Activated CD4-positive, CD25-positive, alpha-beta regulatory T cell treated with anti-CD3 and anti-CD28 coated beads, Interleukin-2, amount 50 U/mL, for 24 hours (primary cell): ENCODE measurements around the gene RBFOX2.
A peak's percentile ranks its signal among the peaks of the same experiment; 100 is the strongest.
"Not testable (repeated sequence)": the region's sequence is repeated elsewhere in the genome, so short reads cannot be mapped to it uniquely, and the experiment has no call there.

Source experiments
- ATAC-seq, 2 donors: fragments of 150-1000 bp; cut with Tn5 transposase; one replicate each; pipeline ENCODE4 v1.10.0; 2021; ENCODE audit warnings: mild to moderate bottlenecking in 1 of 2, moderate library complexity in 1 of 2

RBFOX2 gene

DNA sequence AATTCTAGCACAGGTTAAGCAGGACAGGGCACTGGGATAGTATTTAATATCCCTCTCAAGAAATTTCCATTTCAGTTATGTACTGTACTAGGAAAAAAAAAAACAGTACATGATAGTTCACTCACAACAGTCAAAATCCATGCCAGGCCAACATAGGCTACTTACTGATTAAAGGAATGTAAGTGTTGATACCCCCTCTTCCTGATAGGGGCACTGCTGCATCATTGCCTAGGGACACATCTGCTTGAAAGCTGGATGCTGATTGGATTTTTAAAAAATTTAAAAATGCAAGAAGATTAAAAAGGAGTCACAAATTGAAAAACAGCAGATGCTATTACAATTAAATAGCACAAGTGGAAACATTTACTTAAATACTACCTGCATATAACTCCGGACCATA is 267.6 kb downstream of the RBFOX2 start:
- no peak for ATAC-seq

- ATAC-seq: no peak
These were observed 270.2 kb downstream of the RBFOX2 start for GRCh38 chr22:35758394-35758793.

DNA sequence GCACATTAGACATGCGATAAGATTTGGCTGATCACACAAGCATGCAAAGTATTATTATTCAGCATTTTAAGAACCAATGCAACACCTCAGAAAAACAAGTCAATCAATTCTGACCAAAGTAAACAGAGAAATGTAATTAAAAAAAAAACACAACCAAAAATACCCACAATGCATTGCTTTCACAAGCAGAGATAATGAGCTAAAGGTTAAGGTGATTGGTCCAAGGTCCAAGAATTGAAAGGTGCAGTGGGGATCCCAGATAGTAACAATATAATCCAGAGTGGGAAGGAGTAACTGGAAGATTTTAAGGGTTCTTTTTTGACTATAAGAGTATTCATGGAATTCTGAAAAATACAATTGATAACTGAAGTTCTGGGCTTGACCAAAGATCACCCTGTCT is 271.9 kb downstream of the RBFOX2 start:
- ATAC-seq: no peak

GRCh38 chr22:35754761-35755160 is 273.9 kb downstream of the RBFOX2 start:
- peak; percentile 35 to 43 for ATAC-seq

- no peak for ATAC-seq
These were observed 275.8 kb downstream of the RBFOX2 start for GRCh38 chr22:35752863-35753189.

DNA sequence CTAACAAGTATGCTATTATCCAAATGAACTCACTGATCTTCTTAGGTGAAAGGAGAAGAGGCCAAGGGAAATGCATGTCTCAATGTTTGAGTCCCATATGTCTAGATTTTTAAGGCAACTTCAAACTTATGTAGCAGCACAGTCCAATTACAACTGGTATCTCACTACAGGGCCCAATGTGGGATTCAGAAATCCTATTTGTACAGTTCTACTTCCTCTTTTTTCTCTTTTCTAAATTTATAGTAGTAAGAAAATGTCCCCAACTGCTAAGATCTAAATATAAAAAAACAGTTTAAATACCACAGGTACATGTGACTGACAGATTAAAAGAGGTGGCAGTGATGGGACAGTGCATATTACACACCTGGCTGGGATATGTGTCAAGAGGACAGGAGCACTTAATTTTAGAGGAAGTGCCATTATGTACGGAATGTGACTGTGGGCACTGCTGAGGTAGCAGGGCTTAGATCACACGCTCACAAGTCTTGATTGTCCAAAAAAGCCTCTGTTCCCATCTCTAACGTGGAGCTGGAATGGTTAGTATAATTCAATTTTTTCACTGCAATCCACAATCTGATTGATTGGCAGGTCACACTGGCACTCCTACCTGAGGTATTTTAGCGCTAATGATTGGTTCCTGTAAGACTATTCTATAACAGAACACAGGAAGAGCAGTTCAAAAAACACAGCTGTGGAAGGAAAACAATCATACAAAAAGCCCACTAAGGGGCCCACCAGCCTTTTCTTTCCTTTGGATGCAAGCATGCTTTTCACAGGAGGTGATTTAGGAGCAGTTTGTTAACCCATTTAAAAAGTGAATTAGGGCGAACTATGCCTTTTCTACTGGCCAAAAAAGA is 276.4 kb downstream of the RBFOX2 start:
- ATAC-seq: no peak

DNA sequence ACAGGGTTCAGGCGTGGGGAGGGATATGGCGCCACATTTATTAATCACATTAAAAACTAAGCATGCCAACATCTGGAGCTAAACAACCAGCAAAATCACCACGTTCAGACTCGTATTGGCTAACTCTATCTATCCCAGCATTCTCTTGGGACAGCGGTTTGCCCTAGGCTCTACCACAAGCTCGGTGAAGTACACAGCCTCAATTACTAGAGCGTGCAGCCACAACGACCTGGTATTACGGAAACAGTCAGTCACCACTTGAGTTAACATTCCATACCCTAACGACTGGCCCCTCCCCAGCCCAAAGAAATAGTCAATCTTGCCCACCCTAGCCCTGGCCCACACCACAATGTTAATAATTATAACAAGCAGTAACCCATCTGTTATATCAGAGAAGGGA is 278.8 kb downstream of the RBFOX2 start:
- ATAC-seq: peak in 1 of 2 donors; percentile 51

DNA sequence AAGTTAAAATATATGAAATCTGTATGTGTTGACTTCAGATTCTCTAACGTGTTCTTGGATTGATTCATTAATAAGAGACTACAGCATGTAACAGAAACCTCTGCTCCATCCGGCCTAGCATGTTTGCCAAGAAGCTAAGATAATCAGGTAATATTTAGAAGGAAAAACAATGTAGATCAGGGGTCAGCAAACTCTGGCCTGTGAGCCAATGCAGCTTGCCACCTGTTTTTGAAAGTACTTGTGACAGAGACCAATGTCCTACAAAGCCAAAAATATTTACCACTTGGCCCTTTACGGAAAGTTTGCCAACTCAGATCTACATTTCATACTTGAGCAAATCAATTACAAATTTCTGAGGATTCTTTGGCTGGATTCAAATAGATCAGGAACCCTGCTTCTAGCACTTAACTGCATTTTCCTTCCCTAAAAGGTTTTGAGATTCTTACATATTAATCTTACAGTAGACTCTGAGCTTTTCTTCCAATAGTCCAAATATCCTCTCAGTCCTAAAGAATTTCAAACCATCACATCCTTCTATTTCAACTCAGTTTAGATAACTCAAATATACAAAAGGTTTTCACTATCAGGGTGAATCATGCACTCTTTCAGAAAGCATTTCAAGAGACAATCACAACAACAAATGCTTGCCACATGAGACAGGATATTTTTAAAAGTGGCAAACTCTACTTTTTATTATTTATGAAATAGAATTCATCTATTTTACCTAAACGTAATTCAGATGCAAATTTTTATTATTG is 281.5 kb downstream of the RBFOX2 start:
- no peak for ATAC-seq

GRCh38 chr22:35746248-35746647 is 282.4 kb downstream of the RBFOX2 start:
- ATAC-seq: no peak

GRCh38 chr22:35743326-35743860 is 285.2 kb downstream of the RBFOX2 start:
- no peak for ATAC-seq

- ATAC-seq: peak in 1 of 2 donors; percentile 28
These were observed 286.1 kb downstream of the RBFOX2 start for GRCh38 chr22:35742342-35743100.

DNA sequence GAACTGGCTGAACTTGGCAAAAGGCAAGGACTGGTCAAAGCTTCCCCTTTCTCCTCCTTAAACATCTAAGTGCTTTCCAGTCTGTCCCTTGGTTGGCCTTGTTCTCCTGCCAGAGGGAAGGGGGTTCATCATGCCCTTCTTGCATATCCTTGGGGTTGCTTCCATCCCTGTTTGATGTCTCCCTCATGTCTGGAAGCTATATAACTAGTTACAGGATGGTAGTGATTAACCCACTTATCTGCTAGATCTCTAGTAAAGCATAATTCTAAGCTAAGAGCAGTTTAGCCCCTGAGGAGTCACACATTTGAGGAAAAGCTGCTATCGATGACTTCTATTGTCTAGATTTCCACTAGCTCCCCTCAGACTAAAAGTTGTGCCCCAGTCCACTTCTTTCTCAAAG is 288.0 kb downstream of the RBFOX2 start:
- no peak for ATAC-seq

GRCh38 chr22:35739931-35740380 is 288.7 kb downstream of the RBFOX2 start:
- ATAC-seq: no peak

- ATAC-seq: no peak
These were observed 289.3 kb downstream of the RBFOX2 start for GRCh38 chr22:35739076-35739930.

- ATAC-seq: not testable (repeated sequence)
These were observed 290.7 kb downstream of the RBFOX2 start for GRCh38 chr22:35737886-35738285.

DNA sequence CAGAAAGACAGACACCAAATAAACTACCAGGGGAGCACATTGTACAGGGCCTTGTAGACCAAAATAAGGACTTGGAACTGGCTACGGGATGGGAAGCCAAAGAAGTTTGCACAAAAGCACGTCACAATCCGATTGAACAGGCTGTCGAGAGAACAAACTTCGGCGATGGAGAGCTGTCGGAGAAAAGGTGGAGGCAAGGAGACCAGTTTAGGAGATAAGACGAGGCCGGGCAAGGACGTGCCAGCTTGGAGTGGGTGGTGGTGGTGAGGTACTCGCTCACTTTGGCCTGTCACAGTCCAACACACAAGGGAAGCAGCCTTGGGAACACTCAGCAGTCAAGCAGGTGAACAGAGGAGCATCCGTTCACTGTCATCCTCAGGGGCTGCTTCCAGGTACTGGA is 291.9 kb downstream of the RBFOX2 start:
- ATAC-seq: no peak

- no peak for ATAC-seq
These were observed 292.5 kb downstream of the RBFOX2 start for GRCh38 chr22:35736166-35736565.

GRCh38 chr22:35735542-35735941 is 293.1 kb downstream of the RBFOX2 start:
- ATAC-seq: no peak

GRCh38 chr22:35734517-35734827 is 294.2 kb downstream of the RBFOX2 start:
- ATAC-seq: no peak

- no peak for ATAC-seq
These were observed 294.7 kb downstream of the RBFOX2 start for GRCh38 chr22:35733791-35734516.

GRCh38 chr22:35733036-35733435 is 295.6 kb downstream of the RBFOX2 start:
- no peak for ATAC-seq

GRCh38 chr22:35732116-35732515 is 296.5 kb downstream of the RBFOX2 start:
- ATAC-seq: no peak
